H1 (cell line): ENCODE measurements around the gene SERP1. TPM values are rescaled to one million over a fixed set of nuclear protein-coding genes. Genes with fewer than 3 reads are reported as not detected.
A peak's percentile ranks its signal among the peaks of the same experiment; 100 is the strongest.

Source experiments
- CTCF ChIA-PET: fragments of 300-600 bp; sonication (Branson Sonifier 250); formaldehyde crosslinking; loops from one replicate; lab custom pipeline; 2021; ENCODE audit not compliant: partially characterized antibody; lab: Charles Lee
- POLR2A ChIA-PET: fragments of 300-600 bp; sonication (Branson Sonifier 250); formaldehyde crosslinking; loops from one replicate; lab custom pipeline; 2021; ENCODE audit warnings: inconsistent platforms; ENCODE audit not compliant: partially characterized antibody; lab: Charles Lee
- DNase-seq, 2 experiments: peaks; one replicate each; pipeline versions ENCODE4 v3.0.0 to v3.0.0-alpha.2; 2010 to 2022; ENCODE audit warnings: low spot score in 2 of 2, low read depth in 1 of 2, mixed read lengths in 1 of 2
- FAIRE-seq: peaks from 2 replicates; lab custom pipeline; 2011; peaks lifted over from hg19 to GRCh38; lab: Jason Lieb, UNC
- H2AFZ ChIP-seq: 2 replicates; pipeline ENCODE4 v1.8.1; 2012; ENCODE audit warnings: low read length, inconsistent platforms
- H2AK5ac ChIP-seq: 2 replicates; pipeline ENCODE4 v1.6.1; 2013; ENCODE audit warnings: low read depth, low read length
- H2BK120ac ChIP-seq: replicated peaks from 2 replicates; pipeline ENCODE3; 2013; ENCODE audit warnings: low read depth, low read length, inconsistent platforms
- H2BK12ac ChIP-seq: 2 replicates; pipeline ENCODE4 v1.6.1; 2013; ENCODE audit warnings: low read depth, low read length
- H2BK15ac ChIP-seq: 2 replicates; pipeline ENCODE4 v1.6.1; 2013; ENCODE audit warnings: low read length
- H2BK20ac ChIP-seq: 2 replicates; pipeline ENCODE4 v1.6.1; 2013; ENCODE audit warnings: low read length
- H2BK5ac ChIP-seq: 2 replicates; pipeline ENCODE4 v1.6.1; 2013; ENCODE audit warnings: low read depth, low read length
- H3K14ac ChIP-seq: 2 replicates; pipeline ENCODE4 v1.6.1; 2013; ENCODE audit warnings: inconsistent platforms; ENCODE audit not compliant: insufficient read length
- H3K18ac ChIP-seq: 2 replicates; pipeline ENCODE4 v1.6.1; 2013; ENCODE audit warnings: low read length; ENCODE audit errors: extremely low read depth
- H3K23ac ChIP-seq: 2 replicates; pipeline ENCODE4 v1.6.1; 2013; ENCODE audit warnings: inconsistent platforms; ENCODE audit not compliant: insufficient read length
- H3K23me2 ChIP-seq: 2 replicates; pipeline ENCODE4 v1.6.1; 2013; ENCODE audit warnings: low read depth, low read length
- H3K27ac ChIP-seq: 2 replicates; pipeline ENCODE4 v1.6.1; 2011; ENCODE audit warnings: low read depth, low read length, inconsistent platforms
- H3K27me3 ChIP-seq, 4 experiments: replicated peaks in 1 of 4; 1 replicate in 1 of 4; 2 replicates in 3 of 4; pipeline versions ENCODE4 v1.6.1 to v1.8.1; 2011 to 2013; ENCODE audit warnings: low read length in 3 of 4, mild to moderate bottlenecking in 3 of 4, inconsistent platforms in 2 of 4, mixed read lengths in 2 of 4, moderate library complexity in 1 of 4; ENCODE audit not compliant: control insufficient read depth in 3 of 4, insufficient read depth in 3 of 4; ENCODE audit errors: extremely low read depth in 1 of 4
- H3K36me3 ChIP-seq, 4 experiments: 2 replicates each; pipeline versions ENCODE4 v1.6.1 to v1.8.1; 2011 to 2013; ENCODE audit warnings: mild to moderate bottlenecking in 4 of 4, low read length in 3 of 4, moderate library complexity in 2 of 4, control low read depth in 1 of 4, inconsistent platforms in 1 of 4; ENCODE audit not compliant: insufficient read depth in 4 of 4, control insufficient read depth in 2 of 4
- H3K4ac ChIP-seq: replicated peaks from 2 replicates; pipeline ENCODE3; 2013; ENCODE audit warnings: low read length, low read depth, mixed read lengths, inconsistent platforms; ENCODE audit not compliant: insufficient read length
- H3K4me1 ChIP-seq, 4 experiments: replicated peaks in 1 of 4; 1 replicate in 1 of 4; 2 replicates in 3 of 4; pipeline versions ENCODE4 v1.6.1 to v1.8.1; 2011 to 2013; ENCODE audit warnings: low read length in 3 of 4, inconsistent platforms in 2 of 4, mixed read lengths in 1 of 4; ENCODE audit not compliant: insufficient read depth in 4 of 4, control insufficient read depth in 3 of 4
- H3K4me2 ChIP-seq, 2 experiments: 2 replicates each; pipeline versions ENCODE4 v1.6.1 to v1.8.1; 2011 to 2013; ENCODE audit warnings: low read depth in 2 of 2, low read length in 2 of 2, control low read depth in 1 of 2, inconsistent platforms in 1 of 2, mild to moderate bottlenecking in 1 of 2; ENCODE audit not compliant: insufficient read depth in 1 of 2
- H3K4me3 ChIP-seq, 4 experiments: fragments of 200-600, 300-600 bp in 1 of 4; sonication (generic), shearing (Covaris generic), sonication (Bioruptor Twin) in 1 of 4; 2 replicates each; pipeline versions ENCODE4 v1.5.1 to v1.8.1; 2011 to 2016; ENCODE audit warnings: low read length in 4 of 4, low read depth in 3 of 4, control low read depth in 2 of 4, inconsistent platforms in 2 of 4, mild to moderate bottlenecking in 2 of 4, mixed read lengths in 1 of 4, moderate library complexity in 1 of 4; ENCODE audit not compliant: insufficient read depth in 2 of 4; ENCODE audit errors: extremely low read depth in 1 of 4
- H3K56ac ChIP-seq: replicated peaks from 2 replicates; pipeline ENCODE3; 2013; ENCODE audit warnings: low read depth, mild to moderate bottlenecking, mixed read lengths, low read length, inconsistent platforms; ENCODE audit not compliant: insufficient read length
- H3K79me1 ChIP-seq: 2 replicates; pipeline ENCODE4 v1.6.1; 2013; ENCODE audit warnings: low read depth, low read length, control low read depth
- H3K79me2 ChIP-seq, 2 experiments: 2 replicates each; pipeline versions ENCODE4 v1.6.1 to v1.8.1; 2012 to 2013; ENCODE audit warnings: low read length in 2 of 2, mild to moderate bottlenecking in 2 of 2, inconsistent platforms in 1 of 2; ENCODE audit not compliant: insufficient read depth in 2 of 2, control insufficient read depth in 1 of 2
- H3K9ac ChIP-seq, 4 experiments: replicated peaks in 1 of 4; 1 replicate in 1 of 4; 2 replicates in 3 of 4; pipeline versions ENCODE4 v1.6.1 to v1.8.1; 2011 to 2013; ENCODE audit warnings: low read depth in 3 of 4, low read length in 3 of 4, control low read depth in 2 of 4, mild to moderate bottlenecking in 2 of 4, moderate library complexity in 2 of 4, inconsistent platforms in 1 of 4; ENCODE audit errors: extremely low read depth in 1 of 4
- H3K9me3 ChIP-seq, 2 experiments: 2 replicates each; pipeline versions ENCODE4 v1.6.1 to v1.8.1; 2012 to 2013; ENCODE audit warnings: mild to moderate bottlenecking in 2 of 2, moderate library complexity in 2 of 2, control low read depth in 1 of 2, inconsistent platforms in 1 of 2, low read depth in 1 of 2, low read length in 1 of 2, mixed read lengths in 1 of 2; ENCODE audit not compliant: insufficient read depth in 2 of 2
- H4K20me1 ChIP-seq, 2 experiments: replicated peaks in 1 of 2; 2 replicates each; pipeline versions ENCODE3 to v1.8.1; 2011 to 2013; ENCODE audit warnings: inconsistent platforms in 2 of 2, low read length in 2 of 2, mild to moderate bottlenecking in 1 of 2; ENCODE audit not compliant: insufficient read depth in 2 of 2, control insufficient read depth in 1 of 2
- H4K5ac ChIP-seq: 2 replicates; pipeline ENCODE4 v1.6.1; 2013; ENCODE audit warnings: low read length, low read depth, mixed read lengths, inconsistent platforms; ENCODE audit not compliant: insufficient read length
- H4K8ac ChIP-seq: 2 replicates; pipeline ENCODE4 v1.8.0; 2013; ENCODE audit warnings: mild to moderate bottlenecking, moderate library complexity, low read length, inconsistent platforms; ENCODE audit not compliant: insufficient read depth; ENCODE audit errors: extremely low read depth
- H4K91ac ChIP-seq: replicated peaks from 2 replicates; pipeline ENCODE3; 2013; ENCODE audit warnings: low read length, mixed read lengths, inconsistent platforms; ENCODE audit not compliant: insufficient read length
- CBX8 ChIP-seq: fragments of 300-800, 300-1000 bp; sonication (generic); IDR thresholded peaks from 2 replicates; pipeline ENCODE4 v1.7.1; 2016; ENCODE audit warnings: low read depth, low read length, borderline replicate concordance
- JUND ChIP-seq: IDR thresholded peaks from 2 replicates; pipeline ENCODE4 v1.6.1; 2011; ENCODE audit warnings: mild to moderate bottlenecking, improper control_type of control experiment, low read length
- SIN3A ChIP-seq, 2 experiments: IDR thresholded peaks in 1 of 2; conservative IDR thresholded peaks in 1 of 2; 2 replicates each; pipeline ENCODE4 v1.6.1; 2011 to 2012; ENCODE audit warnings: low read length in 2 of 2, improper control_type of control experiment in 1 of 2, low read depth in 1 of 2, mild to moderate bottlenecking in 1 of 2
- TEAD4 ChIP-seq: IDR thresholded peaks from 2 replicates; pipeline ENCODE4 v1.6.1; 2012; ENCODE audit warnings: low read depth, low read length, inconsistent platforms, mixed read lengths
- WGBS, 2 experiments: shearing (Covaris generic) in 1 of 2; methylation state at CpG; one replicate each; pipeline versions ENCODE4 v1.1.6 to v1.1.7; 2013 to 2015; ENCODE audit warnings: low lambda C conversion rate in 2 of 2, mixed read lengths in 2 of 2, inconsistent platforms in 1 of 2, low coverage in 1 of 2, missing lambda C conversion rate in 1 of 2; ENCODE audit not compliant: insufficient replicate concordance in 2 of 2, insufficient coverage in 1 of 2, insufficient read length in 1 of 2; ENCODE audit errors: extremely low coverage in 1 of 2, missing lambda C conversion rate in 1 of 2; 5-methylcytosine and 5-hydroxymethylcytosine counted together
- polyA plus RNA-seq, 7 experiments: library from polyadenylated mRNA; depleted of rRNA in 3 of 7; stranded (reverse) in 5 of 7; unstranded in 2 of 7; fragments of >200 nt in 5 of 7; fragments of 200-250 nt in 2 of 7; gene quantifications; 1 replicate in 5 of 7; 2 replicates in 1 of 7; 4 replicates in 1 of 7; pipeline versions ENCODE4 v1.2.1 to v1.2.3, GENCODE V29; 2011 to 2013; ENCODE audit warnings: missing spikeins in 2 of 7, mixed read lengths in 2 of 7
- total RNA-seq: library from RNA; stranded (reverse); fragmentation: NEBNext Ultra II Directional; extraction: Animal tissue kit (Norgen Biotek cat#: 25700); gene quantifications from 2 replicates; pipeline ENCODE4 v1.2.1, GENCODE V29; 2021

SERP1 gene
- total and polyA plus RNA-seq, 2 of the 8 experiments (the other 6 are each of a cell fraction or from before 2014, with no cell fraction given): 90.3 to 98.2 TPM

DNA sequence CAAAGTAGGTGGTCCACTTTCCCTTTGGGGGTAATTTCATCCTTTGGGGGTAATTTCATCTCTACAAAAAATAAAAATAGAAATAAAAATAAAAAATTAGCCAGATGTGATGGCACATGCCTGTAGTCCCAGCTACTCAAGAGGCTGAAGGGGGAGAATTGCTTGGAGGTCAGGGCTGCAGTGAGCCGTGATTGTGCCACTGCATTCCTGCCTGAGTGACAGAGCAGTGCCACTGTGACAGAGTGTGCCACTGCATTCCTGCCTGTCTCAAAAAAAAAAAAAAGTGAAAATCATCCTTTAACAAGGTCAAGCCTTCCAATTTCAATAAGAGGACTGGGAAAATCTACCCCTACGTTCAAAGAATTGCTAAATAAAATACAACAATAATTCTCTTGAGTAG is 22.8 kb downstream of the SERP1 start:
- 87% methylated on average over 2 of the region's 2 CpGs; no CpG with 5 or more reads in 1 of the 2 experiments for WGBS, 2 experiments

More for the DNA sequence above, 22.8 kb downstream of the SERP1 start:
- H4K8ac ChIP-seq: no peak overlapping the region
- no peak overlapping the region for H2BK20ac ChIP-seq
- H3K23me2 ChIP-seq: no peaks in the 10 kb centered on the region
- peaks cover 0 to 4% (median 0%) of the 10 kb centered on the region in 4 experiments; a peak in 3 of 7 replicates for H3K4me1 ChIP-seq
- H3K79me1 ChIP-seq: no peaks in the 10 kb centered on the region
- no peak overlapping the region for H4K91ac ChIP-seq
- no peak overlapping the region for H3K14ac ChIP-seq
- no peak overlapping the region for H3K4me3 ChIP-seq
- H2AFZ ChIP-seq: no peak overlapping the region
- no peaks in the 10 kb centered on the region for H3K36me3 ChIP-seq
- H3K18ac ChIP-seq: no peak overlapping the region
- H4K5ac ChIP-seq: no peak overlapping the region
- FAIRE-seq: no peak
- H3K56ac ChIP-seq: no peak overlapping the region
- H2BK15ac ChIP-seq: no peak overlapping the region
- TF ChIP-seq CBX8 (no peak), SIN3A (conservative IDR thresholded peaks at IDR 0.05 in 1 of 2, IDR thresholded peaks at IDR 0.05 in 1 of 2; ENCODE audit: low read depth in 1 of 2, low read length in 2 of 2) (no peak), JUND (no peak), TEAD4 (peak; percentile 29; the same call in 1 of the 2 replicates)
- H3K27me3 ChIP-seq: no peaks in the 10 kb centered on the region
- H3K4ac ChIP-seq: no peak overlapping the region
- H3K23ac ChIP-seq: no peak overlapping the region
- no peak overlapping the region for H2BK12ac ChIP-seq
- no peak for DNase-seq
- H3K9me3 ChIP-seq: peaks cover 0 to under 1% of the 10 kb centered on the region in 2 experiments; a peak in 1 of 4 replicates
- H4K20me1 ChIP-seq: no peaks in the 10 kb centered on the region
- ChIA-PET POLR2A (interaction anchor here (0.6 kb wide), 1 partner anchor 15 kb away, joined by 3 read pairs; no protein-coding TSS in a partner anchor), CTCF (interaction anchor here (0.6 kb wide), 3 partner anchors 28 to 758 kb away, joined by 3 read pairs; no protein-coding TSS in a partner anchor)
- no peak overlapping the region for H3K9ac ChIP-seq
- no peak overlapping the region for H3K4me2 ChIP-seq
- no peak overlapping the region for H2AK5ac ChIP-seq
- no peaks in the 10 kb centered on the region for H3K79me2 ChIP-seq
- H2BK5ac ChIP-seq: no peak overlapping the region
- H3K27ac ChIP-seq: no peak overlapping the region
- no peak overlapping the region for H2BK120ac ChIP-seq
